Upper lobe of left lung (tissue), 6 donors: Measurements from ENCODE around the gene NXPH2. TPM values are rescaled to one million over a fixed set of nuclear protein-coding genes. Genes with fewer than 3 reads are reported as not detected.

Experiments used
- ATAC-seq, 2 donors: fragments of 200-7000 bp; cut with Tn5 transposase; one replicate each; pipeline ENCODE4 v1.9.1; 2022; ENCODE audit warnings: mild to moderate bottlenecking in 2 of 2, moderate library complexity in 2 of 2; ENCODE audit not compliant: low FRiP score in 2 of 2
- DNase-seq, 2 donors: peaks; one replicate each; pipeline ENCODE4 v3.0.0-alpha.2; 2019 to 2020
- H3K27ac ChIP-seq, 4 donors: fragments of 200-600 bp; sonication (generic); one replicate each; pipeline ENCODE4 v1.5.1; 2016 to 2019
- H3K27me3 ChIP-seq, 4 donors: fragments of 200-600 bp; sonication (generic); one replicate each; pipeline ENCODE4 v1.5.1; 2017 to 2019
- H3K36me3 ChIP-seq, 4 donors: fragments of 200-600 bp; sonication (generic); one replicate each; pipeline ENCODE4 v1.5.1; 2016 to 2019
- H3K4me1 ChIP-seq, 4 donors: fragments of 200-600 bp; sonication (generic); one replicate each; pipeline ENCODE4 v1.5.1; 2018 to 2019
- H3K4me3 ChIP-seq, 4 donors: fragments of 200-600 bp; sonication (generic); one replicate each; pipeline ENCODE4 v1.5.1; 2017 to 2019; ENCODE audit warnings: mild to moderate bottlenecking in 2 of 4, moderate library complexity in 1 of 4
- H3K9me3 ChIP-seq, 4 donors: fragments of 200-600 bp; sonication (generic); one replicate each; pipeline ENCODE4 v1.5.1; 2018 to 2019
- CTCF ChIP-seq, 6 experiments: fragments of 450-650 bp in 4 of 6; fragments of 200-600 bp in 2 of 6; sonication (generic) in 2 of 6; IDR thresholded peaks; one replicate each; pipeline ENCODE4 v1.5.1; 2016 to 2019; ENCODE audit warnings: antibody characterized with exemption in 6 of 6
- EP300 ChIP-seq, 4 donors: sonication (generic); formaldehyde crosslinking; IDR thresholded peaks; one replicate each; pipeline ENCODE4 v1.5.1; 2017; ENCODE audit warnings: antibody characterized with exemption in 4 of 4, control low read depth in 2 of 4
- POLR2A ChIP-seq, 4 donors: fragments of 450-650 bp; IDR thresholded peaks; one replicate each; pipeline ENCODE4 v1.5.1; 2016 to 2017; ENCODE audit warnings: antibody characterized with exemption in 4 of 4, mild to moderate bottlenecking in 2 of 4
- POLR2AphosphoS5 ChIP-seq, 2 donors: sonication (generic); formaldehyde crosslinking; IDR thresholded peaks; one replicate each; pipeline ENCODE4 v1.5.1; 2017; ENCODE audit warnings: antibody characterized with exemption in 2 of 2
- WGBS, 2 donors: methylation state at CpG; one replicate each; pipeline ENCODE4 v1.1.5; 2017 to 2018; 5-methylcytosine and 5-hydroxymethylcytosine counted together
- total RNA-seq, 6 donors: library from RNA; depleted of rRNA in 4 of 6; stranded (reverse); fragments of >200 nt in 4 of 6; gene quantifications; one replicate each; pipeline versions ENCODE4 v1.1.0 to v1.2.1, GENCODE V29; 2016 to 2021
- donor health status: DM: no; HTN: no; CAD: no; lungs with moderate emphysema.
- donor health status: DM: no; HTN: yes; CAD: no; lungs with severe emphysema.

Gene NXPH2
- total RNA-seq, 6 donors from 2014 or later = not detected

- ATAC-seq (no peak), DNase-seq (no peak)
- H3K27me3 ChIP-seq = no peaks in the 10 kb centered on the region
- no peak overlapping the region for H3K4me3 ChIP-seq
- TF ChIP-seq POLR2A (IDR thresholded peaks at IDR 0.05) = no peak
- no peak for TF ChIP-seq POLR2AphosphoS5 (IDR thresholded peaks at IDR 0.05)
- no peak for TF ChIP-seq EP300 (IDR thresholded peaks at IDR 0.05)
- TF ChIP-seq CTCF (IDR thresholded peaks at IDR 0.05) = no peak
- no peaks in the 10 kb centered on the region for H3K4me1 ChIP-seq
- no peaks in the 10 kb centered on the region for H3K9me3 ChIP-seq
- H3K27ac ChIP-seq = no peak overlapping the region
- no peaks in the 10 kb centered on the region for H3K36me3 ChIP-seq
- WGBS, 2 donors = 84 to 85% methylated on average over 2 of the region's 2 CpGs
Observed at GRCh38 chr2:138620431-138620830, 159.8 kb downstream of the NXPH2 start.
